Stimulated activated CD4-positive, alpha-beta T cell treated with anti-CD3 and anti-CD28 coated beads, Interleukin-15, amount 100 ng/mL, for 48 hours (primary cell): ENCODE measurements around the gene MFSD6.

Experiments used
- DNase-seq, 2 donors: peaks; one replicate each; pipeline ENCODE4 v3.0.0-alpha.2; 2020; ENCODE audit warnings: low read depth in 2 of 2

The MFSD6 gene

GRCh38 chr2:190532581-190532980 is 124.4 kb downstream of the MFSD6 start:
- no peak for DNase-seq

GRCh38 chr2:190533175-190533967 is 125.2 kb downstream of the MFSD6 start:
- no peak for DNase-seq

DNA sequence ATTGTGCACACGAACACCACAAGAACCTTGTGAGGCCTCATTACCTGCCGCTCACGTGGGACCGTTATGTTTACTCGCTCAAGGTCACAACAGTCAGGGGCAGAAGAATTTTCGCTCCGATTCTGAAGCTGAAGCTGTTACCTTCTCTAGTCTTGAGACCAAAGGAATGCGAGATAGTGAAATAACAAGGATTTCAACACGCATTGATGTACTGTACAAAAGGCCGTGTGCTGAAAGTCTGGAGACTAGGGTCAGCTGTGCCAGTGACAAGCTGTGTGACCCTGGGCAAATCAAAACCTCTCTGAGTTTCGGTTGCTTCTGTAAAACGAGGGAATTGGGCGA is 125.8 kb downstream of the MFSD6 start:
- DNase-seq, result peak; percentile 27 to 41

- DNase-seq, result peak; percentile 67 to 81
Measured at GRCh38 chr2:190534310-190535120, 126.4 kb downstream of the MFSD6 start, which contains the start of gene NEMP2. Gene NEMP2, minus strand, starts transcription at chr2:190534722. Its CDS starts 67 bp downstream, at chr2:190534655.

- no peak for DNase-seq
Measured at GRCh38 chr2:190535121-190535439, 126.9 kb downstream of the MFSD6 start.

GRCh38 chr2:190535586-190535985 is 127.4 kb downstream of the MFSD6 start:
- no peak for DNase-seq

GRCh38 chr2:190537765-190538164 is 129.6 kb downstream of the MFSD6 start:
- DNase-seq, result no peak

DNA sequence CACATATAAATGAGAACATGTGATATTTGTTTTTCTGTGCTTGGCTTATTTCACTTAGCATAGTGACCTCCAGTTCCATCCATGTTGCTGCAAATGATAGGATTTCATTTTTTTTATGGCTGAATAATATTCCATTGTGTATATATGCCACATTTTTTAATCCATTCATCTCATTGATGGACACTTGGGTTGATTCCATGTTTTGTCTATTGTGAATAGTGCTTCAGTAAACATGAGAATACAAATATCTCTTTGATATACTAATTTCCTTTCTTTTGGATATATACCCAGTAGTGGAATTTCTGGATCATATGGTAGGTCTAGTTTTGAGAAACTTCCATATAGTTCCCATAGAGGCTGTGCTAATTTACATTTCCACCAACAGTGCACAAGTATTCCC is 130.0 kb downstream of the MFSD6 start:
- DNase-seq, result no peak

DNA sequence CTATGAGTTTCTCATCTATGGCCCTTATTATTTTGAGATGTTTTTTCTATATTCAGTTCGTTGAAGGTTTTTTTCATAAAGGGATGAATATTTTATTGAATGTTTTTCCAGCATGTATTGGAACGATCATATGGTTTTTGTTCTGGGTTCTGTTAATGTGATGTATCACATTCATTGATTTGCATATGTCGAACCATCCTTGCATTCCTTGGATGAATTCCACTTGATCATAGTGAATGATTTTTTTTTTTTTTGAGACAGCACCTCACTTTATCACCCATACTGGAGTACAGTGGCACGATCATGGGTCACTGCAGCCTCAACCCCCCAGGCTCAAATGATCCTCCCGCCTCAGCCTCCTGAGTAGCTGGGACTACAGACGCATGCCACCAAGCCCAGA is 131.9 kb downstream of the MFSD6 start:
- no peak for DNase-seq

DNA sequence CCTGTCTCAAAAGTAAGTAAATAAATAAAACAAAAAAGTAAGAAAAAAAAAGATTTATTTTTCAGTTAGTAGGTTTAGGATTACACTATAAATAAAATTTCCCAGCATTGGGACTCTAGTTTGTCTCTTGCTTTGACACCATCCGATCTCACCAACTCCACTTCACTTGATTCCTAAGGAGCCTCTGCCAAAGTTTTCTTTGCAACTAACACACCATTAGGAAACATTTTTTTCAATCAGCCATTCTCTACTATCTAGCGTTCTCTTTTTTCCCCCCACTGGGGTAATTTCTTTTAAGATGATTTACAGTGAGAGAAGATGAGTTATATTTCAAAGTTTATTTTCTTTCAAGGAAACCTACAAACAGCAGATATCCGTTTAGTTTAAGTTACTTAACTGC is 136.9 kb downstream of the MFSD6 start:
- DNase-seq, result no peak

DNA sequence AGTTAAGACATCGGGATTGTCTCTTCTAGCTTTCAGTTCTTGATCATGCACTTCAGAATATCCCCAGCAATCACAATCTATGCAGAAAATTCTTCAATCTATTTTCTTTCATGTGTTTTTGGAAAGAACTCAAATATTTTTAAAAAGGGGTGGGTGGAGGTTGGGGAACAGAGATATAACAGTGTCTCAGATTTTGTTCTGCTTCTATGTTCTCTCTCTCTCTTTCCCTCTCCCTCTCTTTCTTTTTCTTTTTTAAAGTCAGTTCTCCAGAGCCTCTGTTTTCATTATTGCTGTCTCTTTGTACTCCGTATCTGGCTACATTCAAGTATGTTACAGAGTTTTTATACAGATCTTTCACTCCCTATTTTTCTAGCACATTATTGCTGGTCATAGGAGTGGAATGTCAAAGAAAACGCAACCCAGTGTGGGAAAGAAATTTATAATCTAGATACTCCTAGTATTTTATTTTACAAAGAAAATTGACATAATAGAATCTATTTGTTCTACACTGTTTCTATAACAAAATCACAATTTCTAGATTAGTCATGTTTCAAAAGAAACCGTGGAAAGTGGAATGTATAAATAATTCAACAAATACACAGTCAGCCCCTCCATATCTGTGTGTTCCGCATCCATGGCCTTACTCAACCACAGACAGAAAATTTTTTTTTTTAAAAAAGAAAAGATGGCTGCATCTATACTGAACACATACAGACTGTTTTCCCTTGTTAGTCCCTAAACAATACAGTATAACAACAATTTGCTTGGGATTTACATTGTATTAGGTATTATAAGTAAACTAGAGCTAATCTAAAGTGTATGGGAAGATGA is 137.6 kb downstream of the MFSD6 start:
- DNase-seq, result no peak

DNA sequence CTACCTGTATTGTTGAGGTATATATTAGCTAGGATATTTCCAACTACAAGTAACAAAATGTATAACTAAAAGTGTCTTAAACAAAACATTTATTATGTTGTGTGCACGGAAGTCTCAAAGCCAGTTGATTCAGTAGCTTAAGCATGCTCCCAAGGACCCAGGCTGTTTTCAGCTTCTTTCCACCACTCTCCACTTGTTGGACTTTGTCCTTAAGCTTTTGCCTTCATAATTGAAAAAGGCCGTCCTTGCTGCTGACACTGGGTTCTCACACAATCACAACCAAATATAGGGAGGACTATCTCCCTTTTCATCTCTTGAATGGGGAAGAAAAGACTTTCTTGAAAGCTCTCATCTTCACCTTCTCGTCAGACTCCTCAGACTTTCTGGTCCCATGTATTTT is 138.6 kb downstream of the MFSD6 start:
- no peak for DNase-seq

DNA sequence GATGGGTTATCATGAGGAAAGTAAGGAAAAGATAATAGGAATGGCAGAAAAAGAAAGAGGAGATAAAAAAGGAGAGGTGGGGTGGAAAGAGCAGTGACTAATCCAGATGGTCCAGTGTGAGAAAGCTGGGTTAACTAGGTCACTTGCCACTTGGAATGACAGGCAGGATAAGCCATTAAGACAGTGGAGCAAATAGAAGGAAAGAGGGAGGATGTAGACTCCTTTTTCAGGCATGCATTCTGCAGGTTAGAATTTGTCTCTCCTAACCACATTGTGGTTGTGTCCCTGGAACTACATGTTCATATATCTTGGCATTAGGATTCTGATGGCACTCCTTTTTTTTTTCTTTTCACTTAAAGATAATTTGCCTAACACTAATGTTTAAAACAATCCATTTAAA is 139.7 kb downstream of the MFSD6 start:
- DNase-seq, result no peak

DNA sequence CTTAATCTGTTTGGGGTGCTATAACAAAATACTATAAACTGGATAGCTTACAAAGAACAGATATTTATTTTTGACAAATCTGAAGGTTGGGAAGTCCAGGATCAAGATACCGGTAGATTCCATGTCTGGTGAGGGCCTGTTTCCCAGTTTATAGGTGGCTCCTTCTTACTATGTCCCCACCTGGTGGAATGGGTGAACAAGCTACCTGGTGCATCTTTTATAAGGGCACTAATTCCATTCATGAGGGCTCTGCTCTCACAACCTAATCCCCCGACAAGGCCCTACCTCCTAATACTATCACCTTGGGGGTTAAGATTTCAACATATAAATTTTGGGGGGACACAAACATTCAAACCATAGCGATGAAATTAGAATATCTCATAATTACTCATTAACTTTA is 142.0 kb downstream of the MFSD6 start:
- no peak for DNase-seq
